Measurements from ENCODE around the gene FRMPD2. TPM values are rescaled to one million over a fixed set of nuclear protein-coding genes. Genes with fewer than 3 reads are reported as not detected.

The FRMPD2 gene
- total RNA-seq, 1 experiment from 2014 or later = 0.44 TPM

DNA sequence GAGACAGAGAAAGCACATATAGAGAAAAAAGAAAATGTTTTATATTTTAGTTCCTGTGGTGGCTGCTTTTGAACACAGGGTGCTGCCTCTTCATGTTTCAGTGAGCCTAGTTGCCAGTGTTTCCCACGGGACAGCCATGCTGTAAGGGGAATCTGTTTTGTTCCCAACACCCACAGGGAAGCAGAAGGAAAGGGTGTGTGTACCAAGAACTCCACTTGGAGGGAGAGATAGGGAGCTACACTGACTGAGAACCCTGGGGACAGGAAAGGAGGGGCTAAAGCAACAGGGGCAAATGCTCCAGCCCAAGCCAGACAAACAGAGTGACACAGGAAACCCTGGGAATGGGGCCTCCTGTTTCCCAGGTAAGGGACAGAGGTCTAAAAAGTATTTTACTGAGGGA lies 40.2 kb downstream of the FRMPD2 start:
- H4K20me1 ChIP-seq (ENCODE audit: control insufficient read depth, insufficient read depth, insufficient read length) = no peaks in the 10 kb centered on the region
- H3K27ac Mint-ChIP-seq = no peak overlapping the region
- no peak overlapping the region for H2BK120ac ChIP-seq (ENCODE audit: low read depth, low read length, poor library complexity, severe bottlenecking)
- no peaks in the 10 kb centered on the region for H3K23me2 ChIP-seq (ENCODE audit: insufficient read length, low read depth, low read length, poor library complexity, severe bottlenecking)
- no peak overlapping the region for H2AFZ ChIP-seq (ENCODE audit: low read length)
- no peaks in the 10 kb centered on the region for H3K79me2 ChIP-seq (ENCODE audit: insufficient read depth, low read length)
- peaks cover 0 to 2% of the 10 kb centered on the region in 2 experiments; a peak in 1 of 5 replicates for H3K9me3 Mint-ChIP-seq
- H3K23ac ChIP-seq (ENCODE audit: insufficient read length, low read depth, low read length) = no peak overlapping the region
- no peak overlapping the region for H2BK5ac ChIP-seq (ENCODE audit: insufficient read length, low read length)
- no peak overlapping the region for H2BK20ac ChIP-seq (ENCODE audit: low read depth, low read length, poor library complexity, severe bottlenecking)
- H3K27me3 ChIP-seq (ENCODE audit: insufficient read depth, low read length) = no peaks in the 10 kb centered on the region
- H3K79me1 ChIP-seq (ENCODE audit: insufficient read depth, low read depth, low read length, poor library complexity, severe bottlenecking) = no peaks in the 10 kb centered on the region
- H3K56ac ChIP-seq (ENCODE audit: insufficient read length, low read depth, low read length) = no peak overlapping the region
- no peak overlapping the region for H2BK15ac ChIP-seq (ENCODE audit: low read depth, low read length)
- H3K9ac ChIP-seq (ENCODE audit: extremely low read depth, insufficient read length, low read length) = no peak overlapping the region
- no peak overlapping the region for H3K14ac ChIP-seq (ENCODE audit: insufficient read depth, low read length)
- no peak overlapping the region for H3K4me2 ChIP-seq (ENCODE audit: insufficient read depth, insufficient read length, low read length)
- H3K9me3 ChIP-seq (ENCODE audit: control insufficient read depth, low read depth, low read length) = no peaks in the 10 kb centered on the region
- H3K4ac ChIP-seq (ENCODE audit: low read depth, low read length) = no peak overlapping the region
- H3K18ac ChIP-seq (ENCODE audit: insufficient read length, low read depth, low read length) = no peak overlapping the region
- no peak overlapping the region for H3K4me3 Mint-ChIP-seq
- no peak overlapping the region for H4K8ac ChIP-seq (replicated peaks; ENCODE audit: insufficient read length, low read depth, low read length)
- TF ChIP-seq, protein P1, sequence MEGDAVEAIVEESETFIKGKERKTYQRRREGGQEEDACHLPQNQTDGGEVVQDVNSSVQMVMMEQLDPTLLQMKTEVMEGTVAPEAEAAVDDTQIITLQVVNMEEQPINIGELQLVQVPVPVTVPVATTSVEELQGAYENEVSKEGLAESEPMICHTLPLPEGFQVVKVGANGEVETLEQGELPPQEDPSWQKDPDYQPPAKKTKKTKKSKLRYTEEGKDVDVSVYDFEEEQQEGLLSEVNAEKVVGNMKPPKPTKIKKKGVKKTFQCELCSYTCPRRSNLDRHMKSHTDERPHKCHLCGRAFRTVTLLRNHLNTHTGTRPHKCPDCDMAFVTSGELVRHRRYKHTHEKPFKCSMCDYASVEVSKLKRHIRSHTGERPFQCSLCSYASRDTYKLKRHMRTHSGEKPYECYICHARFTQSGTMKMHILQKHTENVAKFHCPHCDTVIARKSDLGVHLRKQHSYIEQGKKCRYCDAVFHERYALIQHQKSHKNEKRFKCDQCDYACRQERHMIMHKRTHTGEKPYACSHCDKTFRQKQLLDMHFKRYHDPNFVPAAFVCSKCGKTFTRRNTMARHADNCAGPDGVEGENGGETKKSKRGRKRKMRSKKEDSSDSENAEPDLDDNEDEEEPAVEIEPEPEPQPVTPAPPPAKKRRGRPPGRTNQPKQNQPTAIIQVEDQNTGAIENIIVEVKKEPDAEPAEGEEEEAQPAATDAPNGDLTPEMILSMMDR (conservative IDR thresholded peaks at IDR 0.05) = no peak
- peaks cover 9 to 18% of the 10 kb centered on the region in 2 experiments for H3K4me1 Mint-ChIP-seq
- H3K36me3 Mint-ChIP-seq (ENCODE audit: insufficient read depth in 1 of 3, low read depth in 3 of 3) = no peaks in the 10 kb centered on the region
- H2BK12ac ChIP-seq (ENCODE audit: insufficient read length, low read depth, low read length) = no peak overlapping the region
- no peak overlapping the region for H3T11ph ChIP-seq (ENCODE audit: low read length)
- DNase-seq = peak; percentile 17
- WGBS (ENCODE audit: extremely low coverage, insufficient read length, low lambda C conversion rate) = no CpG with 5 or more reads among the region's 1 CpG
- no peak overlapping the region for H4K5ac ChIP-seq (ENCODE audit: insufficient read length, low read depth, low read length)
- 0 out of 2 replicates have a peak, but pooled peaks cover 1% of the 10 kb centered on the region for H3K4me1 ChIP-seq (ENCODE audit: insufficient read depth, low read length)
- H3K27me3 Mint-ChIP-seq (ENCODE audit: low read depth) = no peaks in the 10 kb centered on the region
- H4K91ac ChIP-seq (ENCODE audit: insufficient read length, low read depth, low read length) = no peak overlapping the region
- H3K27ac ChIP-seq (ENCODE audit: insufficient read length, low read depth, low read length) = no peak overlapping the region
- no peak overlapping the region for H2AK5ac ChIP-seq (ENCODE audit: insufficient read length, low read length)

Measured in H9 (cell line).